NCI-H524 (cell line): ENCODE measurements around the gene ANO2.

Experiments
- DNase-seq, 2 experiments: peaks; one replicate each; lab custom pipeline; 2025; lab: John Stamatoyannopoulos, UW

Gene ANO2

GRCh38 chr12:5945071-5946008 is at the start of gene ANO2:
Gene ANO2, minus strand, starts transcription at chr12:5945259. Its CDS starts 42 bp downstream, at chr12:5945217.
- peak in 1 of 2 experiments; percentile 42 for DNase-seq

- no peak for DNase-seq
Observed at GRCh38 chr12:5989621-5990020, 44.6 kb upstream of the ANO2 start.

- peak; percentile 1 to 48 for DNase-seq
Observed at GRCh38 chr12:5988659-5989116, 43.6 kb upstream of the ANO2 start.

- DNase-seq: no peak
Observed at GRCh38 chr12:5988088-5988487, 43.0 kb upstream of the ANO2 start.

- no peak for DNase-seq
Observed at GRCh38 chr12:5987573-5987972, 42.5 kb upstream of the ANO2 start.

- no peak for DNase-seq
Observed at GRCh38 chr12:5985471-5985870, 40.4 kb upstream of the ANO2 start.

GRCh38 chr12:5984873-5985272 is 39.8 kb upstream of the ANO2 start:
- DNase-seq: no peak

- no peak for DNase-seq
Observed at GRCh38 chr12:5982106-5982505, 37.0 kb upstream of the ANO2 start.

GRCh38 chr12:5977556-5977955 is 32.5 kb upstream of the ANO2 start:
- no peak for DNase-seq

- DNase-seq: no peak
Observed at GRCh38 chr12:5976711-5977110, 31.7 kb upstream of the ANO2 start.

- DNase-seq: no peak
Observed at GRCh38 chr12:5976196-5976595, 31.1 kb upstream of the ANO2 start.

- no peak for DNase-seq
Observed at GRCh38 chr12:5973461-5974115, 28.5 kb upstream of the ANO2 start.

GRCh38 chr12:5972387-5972786 is 27.3 kb upstream of the ANO2 start:
- no peak for DNase-seq

- no peak for DNase-seq
Observed at GRCh38 chr12:5971194-5971850, 26.3 kb upstream of the ANO2 start.

GRCh38 chr12:5969974-5970690 is 25.1 kb upstream of the ANO2 start:
- no peak for DNase-seq

- no peak for DNase-seq
Observed at GRCh38 chr12:5969156-5969973, 24.3 kb upstream of the ANO2 start.

- DNase-seq: no peak
Observed at GRCh38 chr12:5967645-5968415, 22.8 kb upstream of the ANO2 start.

- DNase-seq: no peak
Observed at GRCh38 chr12:5966486-5967095, 21.5 kb upstream of the ANO2 start.

- peak in 1 of 2 experiments; percentile 32 for DNase-seq
Observed at GRCh38 chr12:5965950-5966383, 20.9 kb upstream of the ANO2 start.
